A673 (cell line): ENCODE results near the gene ZXDB. TPM values are rescaled to one million over a fixed set of nuclear protein-coding genes. Genes with fewer than 3 reads are reported as not detected.
A peak's percentile ranks its signal among the peaks of the same experiment; 100 is the strongest.
"Not testable (repeated sequence)": the region's sequence is repeated elsewhere in the genome, so short reads cannot be mapped to it uniquely, and the experiment has no call there.

Source experiments
- BruUV-seq: library from RNA; stranded (reverse); fragments of 400-500 nt; replicated peaks from 2 replicates; lab custom pipeline; 2021; lab: Mats Ljungman, UMichigan
- CTCF ChIA-PET: fragments of 300-600 bp; sonication (Branson Sonifier 250); formaldehyde crosslinking; loops from one replicate; lab custom pipeline; 2022; ENCODE audit warnings: antibody characterized with exemption; lab: Charles Lee
- POLR2A ChIA-PET: fragments of 300-600 bp; sonication (Branson Sonifier 250); formaldehyde crosslinking; loops from one replicate; lab custom pipeline; 2022; ENCODE audit warnings: antibody characterized with exemption; ENCODE audit not compliant: low non-redundant PET; lab: Charles Lee
- DNase-seq: peaks from one replicate; pipeline ENCODE4 v3.0.0-alpha.2; 2015; ENCODE audit warnings: low spot score
- H3K27ac ChIP-seq: fragments of 200-600 bp; sonication (generic); 2 replicates; pipeline ENCODE4 v1.5.1; 2016; ENCODE audit warnings: mixed run types, low read depth, mild to moderate bottlenecking, mixed read lengths, antibody characterized with exemption, low read length; ENCODE audit not compliant: poor library complexity, severe bottlenecking
- H3K27me3 ChIP-seq: fragments of 200-600 bp; sonication (generic); replicated peaks from 2 replicates; pipeline ENCODE4 v1.6.1; 2017; ENCODE audit warnings: mixed run types, low read depth, mild to moderate bottlenecking, mixed read lengths, antibody characterized with exemption, low read length; ENCODE audit not compliant: insufficient read depth, poor library complexity
- H3K36me3 ChIP-seq: fragments of 200-600 bp; sonication (generic); 2 replicates; pipeline ENCODE4 v1.6.1; 2016; ENCODE audit warnings: mixed run types, mild to moderate bottlenecking, mixed read lengths, antibody characterized with exemption, low read length; ENCODE audit not compliant: insufficient read depth, poor library complexity, severe bottlenecking
- H3K4me1 ChIP-seq: fragments of 200-600 bp; sonication (generic); 2 replicates; pipeline ENCODE4 v1.6.1; 2017; ENCODE audit warnings: mixed run types, mild to moderate bottlenecking, mixed read lengths, antibody characterized with exemption, low read length; ENCODE audit not compliant: insufficient read depth, poor library complexity, severe bottlenecking
- H3K4me3 ChIP-seq: fragments of 200-600 bp; sonication (generic); 2 replicates; pipeline ENCODE4 v1.5.1; 2016; ENCODE audit warnings: low read depth, mixed run types, mild to moderate bottlenecking, mixed read lengths, low read length; ENCODE audit not compliant: poor library complexity, severe bottlenecking
- H3K9me3 ChIP-seq: fragments of 200-600 bp; sonication (generic); 2 replicates; pipeline ENCODE4 v1.6.1; 2016; ENCODE audit warnings: mixed run types, low read depth, mild to moderate bottlenecking, mixed read lengths, antibody characterized with exemption, low read length; ENCODE audit not compliant: poor library complexity, severe bottlenecking
- EZH2 ChIP-seq: fragments of 200-600 bp; sonication (generic); IDR thresholded peaks from 2 replicates; pipeline ENCODE4 v1.6.1; 2017; ENCODE audit warnings: borderline replicate concordance, low read depth, mild to moderate bottlenecking, mixed read lengths, antibody characterized with exemption, low read length; ENCODE audit not compliant: poor library complexity, severe bottlenecking
- intact Hi-C: fragments of 100-400 bp; cut with micrococcal nuclease; formaldehyde crosslinking; loops from one replicate; pipeline ENCODE4 v1.10.0; 2022; ENCODE audit not compliant: unreplicated experiment
- total RNA-seq: library from RNA; stranded (reverse); gene quantifications from 2 replicates; pipeline ENCODE4 v1.2.3, GENCODE V29; 2021
- TF ChIP-seq, protein P1 (sequence below): fragments of 300-800, 200-600 bp; sonication (generic); conservative IDR thresholded peaks from 2 replicates; pipeline ENCODE4 v1.5.1; 2017; ENCODE audit warnings: low read depth, mild to moderate bottlenecking, antibody characterized with exemption, low read length, moderate library complexity, mixed read lengths

The ZXDB gene
- total RNA-seq, 1 experiment from 2014 or later, result 8.5 TPM

DNA sequence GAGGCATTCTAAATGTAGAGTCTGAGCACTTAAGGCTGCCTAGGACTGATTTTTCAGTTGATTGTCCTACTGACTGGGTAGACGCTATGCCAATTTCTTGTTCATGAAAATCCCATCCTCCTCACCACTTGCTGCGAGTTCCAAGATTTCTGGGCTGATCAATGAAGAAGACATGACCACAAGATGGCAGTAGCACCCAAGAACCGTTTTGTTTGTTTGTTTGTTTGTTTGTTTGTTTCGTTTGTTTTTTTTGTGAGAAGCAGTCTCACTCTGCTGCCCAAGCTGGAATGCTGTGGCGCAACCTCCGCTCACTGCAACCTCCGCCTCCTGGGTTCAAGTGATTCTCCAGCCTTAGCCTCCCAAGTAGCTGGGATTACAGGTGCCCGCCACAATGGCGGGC lies 8.9 kb upstream of the ZXDB start:
- H3K27me3 ChIP-seq, H3K4me3 ChIP-seq, H3K36me3 ChIP-seq, BruUV-seq, POLR2A ChIA-PET, DNase-seq, CTCF ChIA-PET, H3K4me1 ChIP-seq, H3K9me3 ChIP-seq, H3K27ac ChIP-seq: not testable (repeated sequence)
- TF ChIP-seq, protein P1, sequence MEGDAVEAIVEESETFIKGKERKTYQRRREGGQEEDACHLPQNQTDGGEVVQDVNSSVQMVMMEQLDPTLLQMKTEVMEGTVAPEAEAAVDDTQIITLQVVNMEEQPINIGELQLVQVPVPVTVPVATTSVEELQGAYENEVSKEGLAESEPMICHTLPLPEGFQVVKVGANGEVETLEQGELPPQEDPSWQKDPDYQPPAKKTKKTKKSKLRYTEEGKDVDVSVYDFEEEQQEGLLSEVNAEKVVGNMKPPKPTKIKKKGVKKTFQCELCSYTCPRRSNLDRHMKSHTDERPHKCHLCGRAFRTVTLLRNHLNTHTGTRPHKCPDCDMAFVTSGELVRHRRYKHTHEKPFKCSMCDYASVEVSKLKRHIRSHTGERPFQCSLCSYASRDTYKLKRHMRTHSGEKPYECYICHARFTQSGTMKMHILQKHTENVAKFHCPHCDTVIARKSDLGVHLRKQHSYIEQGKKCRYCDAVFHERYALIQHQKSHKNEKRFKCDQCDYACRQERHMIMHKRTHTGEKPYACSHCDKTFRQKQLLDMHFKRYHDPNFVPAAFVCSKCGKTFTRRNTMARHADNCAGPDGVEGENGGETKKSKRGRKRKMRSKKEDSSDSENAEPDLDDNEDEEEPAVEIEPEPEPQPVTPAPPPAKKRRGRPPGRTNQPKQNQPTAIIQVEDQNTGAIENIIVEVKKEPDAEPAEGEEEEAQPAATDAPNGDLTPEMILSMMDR, result peak; percentile 53
- intact Hi-C loops, result loop anchor here (5.0 to 10.0 kb wide), 2 partner anchors 344 to 442 kb away; no protein-coding TSS in a partner anchor

DNA sequence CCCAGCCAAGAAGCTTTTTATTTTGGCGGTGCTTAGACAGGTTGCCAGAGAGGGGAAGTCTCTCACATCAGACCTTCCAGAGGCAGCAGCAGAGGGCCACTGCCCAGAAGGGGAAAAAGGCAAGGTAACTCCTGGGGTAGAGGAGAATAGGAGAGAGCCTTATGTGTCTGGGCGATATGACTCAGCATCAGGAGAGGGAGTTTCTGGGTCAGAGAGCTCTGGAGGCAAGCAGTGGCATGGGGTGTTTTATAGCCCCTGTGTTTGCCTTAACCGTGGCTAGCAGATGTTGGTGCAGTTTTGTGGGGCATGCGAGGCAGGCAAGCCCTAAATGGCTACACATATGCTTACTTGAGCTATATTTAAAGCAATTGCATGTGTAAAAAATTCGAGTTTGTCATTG lies 8.3 kb upstream of the ZXDB start:
- POLR2A ChIA-PET, result no interaction called here
- DNase-seq, result no peak
- CTCF ChIA-PET, result no interaction called here
- Histone ChIP-seq H3K27ac (no peak overlapping the region), H3K36me3 (no peaks in the 10 kb centered on the region), H3K4me3 (no peak overlapping the region), H3K9me3 (no peaks in the 10 kb centered on the region), H3K27me3 (no peaks in the 10 kb centered on the region), H3K4me1 (no peaks in the 10 kb centered on the region)
- TF ChIP-seq, protein P1, result no peak
- TF ChIP-seq EZH2, result no peak
- intact Hi-C loops, result loop anchor here (5.0 to 10.0 kb wide), 2 partner anchors 344 to 441 kb away; no protein-coding TSS in a partner anchor
- no TSS peak for BruUV-seq

DNA sequence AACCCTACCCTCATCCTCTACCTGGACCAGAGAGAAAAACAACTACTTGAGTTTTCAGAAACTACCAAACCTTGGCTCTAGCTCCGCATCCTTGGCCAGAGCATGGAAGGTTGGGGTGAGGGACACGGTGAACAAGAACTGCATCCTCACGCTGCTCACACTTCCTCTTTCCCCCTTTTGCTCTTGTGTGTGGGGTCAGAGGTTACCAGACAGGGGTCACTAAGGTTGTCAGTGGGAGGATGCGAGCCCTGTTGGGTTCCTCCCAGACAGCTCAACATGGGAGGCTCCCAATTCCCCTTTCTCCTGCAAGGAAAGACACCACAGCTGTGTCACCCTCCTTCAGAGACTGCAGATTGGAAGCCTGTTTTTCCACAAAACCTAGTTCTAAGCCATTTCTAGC lies 5.5 kb upstream of the ZXDB start:
- H3K27me3 ChIP-seq, result no peaks in the 10 kb centered on the region
- no peak for TF ChIP-seq EZH2
- TF ChIP-seq, protein P1, result no peak
- DNase-seq, result no peak
- no peaks in the 10 kb centered on the region for H3K9me3 ChIP-seq
- intact Hi-C loops, result loop anchor here (10.0 kb wide), 1 partner anchor 438 kb away; no protein-coding TSS in a partner anchor
- ChIA-PET POLR2A (no interaction called here), CTCF (no interaction called here)
- H3K36me3 ChIP-seq, result no peaks in the 10 kb centered on the region
- H3K27ac ChIP-seq, result no peak overlapping the region
- H3K4me1 ChIP-seq, result no peaks in the 10 kb centered on the region
- no peak overlapping the region for H3K4me3 ChIP-seq
- no TSS peak for BruUV-seq
